GM21367 (cell line): ENCODE measurements around the gene KCNJ6.
"Not testable (repeated sequence)": the region's sequence is repeated elsewhere in the genome, so short reads cannot be mapped to it uniquely, and the experiment has no call there.

Experiments
- ATAC-seq: cut with Tn5 transposase; IDR thresholded peaks from one replicate; pipeline ENCODE4 v1.9.1; 2021; ENCODE audit not compliant: unreplicated experiment

Gene KCNJ6

DNA sequence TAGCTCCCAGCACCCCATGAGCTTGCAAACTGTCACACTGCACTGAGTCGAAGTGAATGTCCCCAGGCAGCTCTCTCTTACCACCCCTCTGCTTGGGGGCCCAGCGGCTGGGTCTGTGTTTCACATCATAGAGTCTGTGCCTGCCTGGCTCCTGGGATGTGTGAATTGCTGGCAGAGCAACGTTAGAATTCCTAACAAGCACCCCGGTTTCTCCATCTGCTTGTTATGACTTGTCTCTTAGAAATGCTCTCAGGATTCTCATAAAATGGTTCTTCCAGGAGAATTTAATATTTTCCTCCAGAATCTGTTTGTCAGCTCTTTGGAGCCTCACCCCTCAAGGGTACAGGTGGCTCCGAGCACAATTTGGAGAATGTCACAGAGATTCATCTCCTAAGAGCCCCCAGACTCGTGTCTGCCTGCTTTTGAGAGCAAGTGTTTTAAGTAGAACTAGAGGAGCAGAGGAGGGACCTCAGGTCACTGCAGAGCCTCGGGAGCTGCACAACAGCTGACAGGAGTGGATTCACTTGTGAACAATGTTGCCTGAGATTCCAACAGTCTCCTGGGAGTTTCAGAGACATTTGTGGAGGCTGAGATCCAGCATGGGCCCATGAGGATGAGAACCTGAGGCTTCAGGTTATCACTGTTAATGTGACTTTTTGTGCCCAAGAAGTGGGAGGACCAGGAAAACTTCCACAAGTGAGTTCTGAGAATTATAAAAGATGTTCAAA lies 131.5 kb downstream of the KCNJ6 start:
- no peak for ATAC-seq

DNA sequence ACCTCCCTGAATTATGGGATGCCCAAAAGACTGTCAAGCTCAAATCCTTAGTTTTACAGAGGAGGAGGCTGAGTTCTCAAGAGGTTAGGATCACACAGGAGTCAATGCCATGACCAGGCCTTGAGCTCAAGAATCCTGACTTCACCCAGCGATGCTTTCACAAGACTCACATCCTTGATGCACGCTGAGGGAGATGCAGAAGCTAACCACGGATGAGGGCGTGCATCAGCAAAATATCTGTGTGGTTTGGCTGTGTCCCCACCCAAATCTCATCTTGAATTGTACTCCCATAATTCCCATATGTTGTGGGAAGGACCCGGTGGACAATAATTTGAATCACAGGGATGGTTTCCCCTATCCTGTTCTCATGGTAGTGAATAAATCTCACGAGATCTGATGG lies 133.2 kb downstream of the KCNJ6 start:
- ATAC-seq = no peak

DNA sequence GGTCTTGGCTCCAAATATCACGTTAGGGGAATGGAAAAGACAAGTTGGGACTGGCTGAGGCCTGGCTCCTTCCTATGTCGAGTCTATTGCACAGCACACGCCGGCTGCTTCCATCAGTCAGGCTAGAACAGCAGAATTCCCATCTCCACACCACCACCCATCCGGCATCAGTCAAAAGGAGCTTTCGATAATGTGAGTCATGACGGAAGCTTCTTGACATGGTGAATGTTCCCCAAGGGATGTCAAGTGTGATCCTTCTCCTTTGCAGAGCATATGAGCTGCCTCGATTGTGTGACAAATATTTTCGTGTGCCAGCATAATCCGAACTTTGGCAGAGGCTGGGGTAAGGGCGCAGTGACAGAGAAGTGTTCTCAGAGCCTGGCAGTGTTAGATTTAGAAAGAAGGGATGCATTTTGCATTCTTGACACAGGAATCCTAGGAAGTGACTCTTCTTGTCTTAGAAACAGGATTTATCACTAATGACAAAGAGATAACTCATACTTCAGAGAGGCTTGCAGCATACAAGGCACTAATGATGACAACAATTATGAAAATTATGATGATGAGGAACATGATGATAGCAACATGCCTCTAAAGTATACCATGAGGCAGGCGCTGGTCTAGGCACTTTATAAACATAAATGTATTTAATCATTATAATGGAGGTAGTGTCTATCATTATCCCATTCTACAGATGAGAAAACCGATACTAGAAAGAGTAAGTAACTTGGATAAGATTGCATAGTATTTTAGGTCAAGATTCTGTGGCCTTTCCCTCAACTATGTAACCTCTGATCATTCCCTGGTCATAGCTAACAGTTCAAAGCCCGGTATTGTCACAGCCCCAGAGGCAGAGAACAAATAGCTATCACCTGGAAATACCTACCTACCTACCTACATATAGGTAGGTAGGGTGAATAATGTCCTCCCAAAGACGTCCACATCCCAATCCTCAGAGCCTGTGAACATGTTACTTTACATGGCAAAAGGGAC lies 135.0 kb downstream of the KCNJ6 start:
- no peak for ATAC-seq

DNA sequence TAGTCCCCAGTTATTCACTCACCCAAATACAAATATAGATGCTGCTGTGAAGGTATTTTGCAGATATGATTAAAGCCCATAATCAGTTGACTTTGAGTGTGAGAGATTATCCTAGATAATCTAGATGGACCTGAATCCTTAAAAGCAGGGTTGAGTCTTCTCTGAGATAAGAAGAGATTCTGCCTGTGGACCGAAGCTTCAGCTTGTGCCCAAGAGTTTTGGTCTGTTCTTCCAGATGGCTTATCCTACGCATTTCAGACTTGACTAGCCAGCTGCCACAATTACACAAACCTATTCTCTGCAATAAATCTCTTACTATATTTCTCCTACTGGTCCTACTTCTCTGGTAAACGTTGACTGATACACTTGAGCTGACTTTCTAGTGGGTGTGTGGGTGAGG lies 145.1 kb downstream of the KCNJ6 start:
- no peak for ATAC-seq

DNA sequence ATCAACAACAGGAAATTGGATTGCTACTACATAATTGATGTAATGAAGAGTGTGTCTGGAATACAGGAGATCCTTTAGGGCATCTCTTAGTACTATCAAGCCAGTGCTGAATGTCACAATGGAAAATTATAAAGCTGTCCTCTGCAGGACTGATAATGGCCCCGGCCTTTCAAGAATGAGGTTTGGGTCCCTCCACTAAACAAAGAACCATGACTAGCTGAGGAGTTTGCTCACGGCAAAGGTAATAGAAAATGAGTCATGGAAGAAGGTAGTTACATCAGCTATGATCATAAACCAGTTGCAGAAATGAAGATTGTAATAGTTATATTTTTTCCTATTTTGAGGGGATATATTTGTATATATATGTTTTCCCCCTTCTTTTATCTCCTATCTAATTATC lies 145.8 kb downstream of the KCNJ6 start:
- ATAC-seq = no peak

DNA sequence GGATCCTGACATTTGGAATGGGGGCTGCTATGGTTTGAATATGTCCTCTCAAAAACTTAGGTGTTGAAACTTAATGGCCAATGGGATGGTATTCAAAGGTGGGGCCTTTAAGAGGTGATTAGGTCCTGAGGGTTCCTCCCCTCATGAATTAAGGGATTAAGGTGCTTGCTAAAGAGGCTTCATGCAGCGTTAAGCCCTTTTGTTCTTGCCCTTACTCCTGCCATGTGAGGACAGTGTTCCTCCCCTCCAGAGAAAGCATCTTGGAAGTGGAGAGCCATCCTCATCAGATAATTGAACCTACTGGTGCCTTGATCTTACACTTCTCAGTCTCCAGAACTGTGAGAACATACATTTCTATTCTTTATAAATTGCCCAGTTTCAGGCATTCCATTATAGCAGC lies 146.6 kb downstream of the KCNJ6 start:
- ATAC-seq = no peak

DNA sequence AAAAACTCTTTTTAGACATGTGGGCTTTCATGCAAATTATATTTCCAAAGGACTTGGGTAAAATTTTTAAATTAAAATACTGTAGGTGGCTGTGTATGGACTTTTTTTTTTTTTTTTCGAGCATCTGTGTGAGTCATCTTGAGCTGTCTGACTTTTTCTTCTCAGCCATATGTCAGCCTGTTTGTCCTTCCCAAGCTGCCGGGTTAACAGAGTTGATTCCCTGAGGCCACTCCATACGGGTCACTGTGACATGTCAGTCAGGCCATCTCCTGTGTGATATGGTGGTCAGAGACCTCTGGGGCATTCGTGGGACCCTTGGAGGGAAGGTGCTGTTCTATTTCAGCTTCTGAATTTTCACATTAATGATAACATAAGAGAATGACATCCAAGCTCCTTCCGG lies 148.3 kb downstream of the KCNJ6 start:
- ATAC-seq = no peak

DNA sequence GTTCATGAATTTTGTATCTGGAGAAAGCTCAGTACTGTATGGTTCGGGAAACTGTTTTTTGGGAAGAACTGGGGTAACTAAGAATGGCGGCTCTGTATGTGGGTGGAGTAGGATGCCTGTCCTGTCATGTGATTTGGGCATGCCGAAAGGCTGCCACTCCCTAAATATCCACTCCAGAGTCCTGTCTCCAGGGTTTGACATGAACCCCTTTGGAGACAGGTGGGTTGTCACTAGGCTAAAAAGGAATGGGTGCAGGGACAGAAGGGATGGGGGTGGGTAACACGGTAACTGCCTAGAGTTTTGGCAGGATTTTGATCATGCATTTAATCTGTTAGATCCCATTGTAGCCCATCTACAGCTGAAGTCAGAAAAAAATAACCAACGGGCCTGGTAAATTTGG lies 150.1 kb downstream of the KCNJ6 start:
- ATAC-seq = no peak

DNA sequence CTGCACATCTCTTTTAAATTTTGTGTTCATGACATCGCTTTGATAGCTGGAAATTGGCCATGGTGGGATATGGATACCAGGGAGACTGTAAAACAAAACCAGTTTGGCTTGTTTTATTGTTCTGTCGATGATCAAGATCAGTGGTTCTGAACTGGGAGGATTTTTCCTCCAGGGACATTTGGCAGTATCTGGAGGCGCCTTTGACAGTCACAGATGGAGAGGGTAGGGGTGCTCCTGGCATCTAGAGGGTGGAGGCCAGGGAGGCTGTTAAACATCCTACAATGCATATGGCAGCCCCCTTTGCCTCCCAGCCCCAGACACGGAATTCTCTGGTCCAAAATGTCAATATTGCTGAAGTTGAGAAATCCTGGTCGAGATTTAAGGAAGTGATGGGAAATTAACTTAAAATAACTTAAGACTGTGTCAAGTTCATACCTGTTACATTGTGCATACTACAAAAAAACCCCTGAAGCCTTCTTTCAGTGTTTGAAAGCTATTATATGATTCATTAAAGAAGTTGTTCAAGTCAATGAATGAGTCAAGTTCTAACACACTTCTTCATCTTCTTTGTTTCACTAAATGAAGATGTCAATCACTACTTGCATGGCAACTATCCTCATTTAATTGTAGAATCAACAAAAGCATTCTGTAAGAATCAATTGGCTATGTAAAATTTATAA lies 150.9 kb downstream of the KCNJ6 start:
- ATAC-seq = no peak

DNA sequence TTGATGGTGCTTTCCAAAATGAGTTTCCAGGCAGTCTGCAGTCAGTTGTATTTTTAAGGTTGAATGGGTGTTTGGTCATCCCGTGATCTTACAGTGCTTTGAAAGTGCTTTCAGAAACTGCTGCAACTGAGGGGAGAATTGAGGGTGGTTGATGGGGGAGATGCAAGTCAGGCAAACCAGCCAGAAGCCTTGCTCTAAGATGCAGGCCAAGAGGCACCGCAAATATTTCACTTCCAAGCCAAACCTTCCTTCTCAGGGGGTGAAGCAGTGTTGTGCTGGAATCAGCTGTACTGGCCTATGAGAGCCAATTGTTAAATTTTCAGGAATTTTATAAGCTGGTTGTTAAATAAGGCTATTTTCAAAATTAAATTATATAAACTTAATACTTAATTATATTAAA lies 151.6 kb downstream of the KCNJ6 start:
- ATAC-seq = no peak

DNA sequence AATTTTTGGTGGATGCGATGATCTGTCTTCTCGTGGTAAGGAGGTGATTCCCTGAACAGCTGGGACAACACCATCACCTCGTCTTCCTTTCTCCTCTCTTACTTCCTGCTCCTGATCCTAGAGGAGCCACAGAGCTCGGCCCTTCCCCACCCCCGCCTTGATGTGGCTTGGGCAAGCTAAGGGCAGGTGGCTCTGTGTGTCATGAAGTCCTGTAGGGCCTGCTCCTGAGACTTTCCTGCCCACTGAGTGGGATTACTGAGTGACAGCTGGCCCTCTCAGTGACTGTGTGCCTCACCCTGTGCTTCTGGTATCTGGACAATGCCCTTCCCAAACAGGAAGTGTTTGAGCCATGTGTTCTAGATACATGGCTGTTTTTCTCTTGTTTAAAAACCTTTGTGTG lies 153.0 kb downstream of the KCNJ6 start:
- no peak for ATAC-seq

DNA sequence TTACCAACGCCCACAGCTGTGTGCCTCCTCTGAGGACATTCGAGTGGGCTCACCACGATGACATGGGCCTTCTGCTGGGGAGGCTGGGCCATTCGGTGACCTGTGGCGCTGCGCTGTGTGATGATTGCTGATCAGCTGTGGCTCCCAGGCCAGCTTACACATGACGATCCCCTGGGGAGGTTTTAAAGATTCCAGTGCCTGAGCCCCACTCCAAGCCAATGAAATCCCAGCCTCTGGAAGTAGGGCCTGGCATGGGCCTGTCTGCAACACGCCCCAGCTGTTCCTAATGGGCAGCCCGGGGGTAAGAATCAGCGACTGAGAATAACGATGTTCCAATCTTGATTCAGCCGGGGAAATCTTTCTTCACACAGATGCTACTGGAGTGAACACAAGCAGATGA lies 153.7 kb downstream of the KCNJ6 start:
- no peak for ATAC-seq

DNA sequence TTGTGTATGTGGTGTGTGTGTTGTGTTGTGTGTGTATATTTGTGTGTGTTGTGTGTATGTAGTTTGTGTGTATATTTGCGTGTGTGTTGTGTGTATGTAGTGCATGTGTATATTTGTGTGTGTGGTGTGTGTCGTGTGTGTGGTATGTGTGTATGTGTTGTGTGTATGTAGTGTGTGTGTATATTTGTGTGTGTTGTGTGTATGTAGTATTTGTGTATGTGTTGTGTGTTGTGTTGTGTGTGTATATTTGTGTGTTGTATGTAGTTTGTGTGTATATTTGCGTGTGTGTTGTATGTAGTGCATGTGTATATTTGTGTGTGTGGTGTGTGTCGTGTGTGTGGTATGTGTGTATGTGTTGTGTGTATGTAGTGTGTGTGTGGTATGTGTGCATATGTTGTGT lies 154.9 kb downstream of the KCNJ6 start:
- not testable (repeated sequence) for ATAC-seq

DNA sequence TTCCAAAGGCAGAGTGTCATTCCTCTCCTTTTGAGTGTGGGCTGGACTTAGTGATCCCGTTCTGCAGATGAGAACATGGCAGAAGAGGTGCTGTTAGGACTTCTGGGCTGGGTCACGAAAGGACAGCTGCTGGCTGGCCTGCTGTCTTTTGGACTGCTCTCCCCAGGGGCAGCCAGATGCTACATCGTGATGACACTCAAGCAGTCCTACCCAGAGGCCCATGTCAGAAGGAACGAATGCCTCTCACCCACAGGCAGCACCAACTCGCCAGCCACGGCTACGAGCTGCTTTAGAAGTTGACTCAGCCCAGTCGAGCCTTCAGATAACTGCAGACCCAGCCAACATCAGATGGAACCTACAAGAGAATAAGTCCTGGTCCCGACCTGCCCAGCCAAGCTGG lies 156.5 kb downstream of the KCNJ6 start:
- ATAC-seq = no peak

DNA sequence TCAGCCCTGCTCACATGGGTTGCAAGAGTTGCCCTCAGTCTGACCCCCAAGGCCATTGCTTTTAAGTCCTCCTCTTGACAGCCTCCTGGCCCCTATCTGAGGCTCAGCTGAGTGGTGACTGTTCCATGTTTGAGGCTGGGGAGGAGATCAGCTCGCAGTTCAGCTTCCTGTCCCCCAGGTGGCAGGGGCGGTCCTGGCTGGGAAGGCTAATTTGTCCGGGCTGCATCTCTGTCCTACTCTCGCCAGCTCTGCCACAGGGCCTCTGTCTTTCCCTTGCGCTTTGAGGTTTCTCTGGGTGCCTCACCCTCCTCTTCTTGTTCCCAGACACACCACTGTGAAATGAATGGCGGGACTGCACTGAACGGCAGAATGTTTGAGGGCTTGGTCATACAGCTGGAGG lies 157.3 kb downstream of the KCNJ6 start:
- ATAC-seq = no peak

DNA sequence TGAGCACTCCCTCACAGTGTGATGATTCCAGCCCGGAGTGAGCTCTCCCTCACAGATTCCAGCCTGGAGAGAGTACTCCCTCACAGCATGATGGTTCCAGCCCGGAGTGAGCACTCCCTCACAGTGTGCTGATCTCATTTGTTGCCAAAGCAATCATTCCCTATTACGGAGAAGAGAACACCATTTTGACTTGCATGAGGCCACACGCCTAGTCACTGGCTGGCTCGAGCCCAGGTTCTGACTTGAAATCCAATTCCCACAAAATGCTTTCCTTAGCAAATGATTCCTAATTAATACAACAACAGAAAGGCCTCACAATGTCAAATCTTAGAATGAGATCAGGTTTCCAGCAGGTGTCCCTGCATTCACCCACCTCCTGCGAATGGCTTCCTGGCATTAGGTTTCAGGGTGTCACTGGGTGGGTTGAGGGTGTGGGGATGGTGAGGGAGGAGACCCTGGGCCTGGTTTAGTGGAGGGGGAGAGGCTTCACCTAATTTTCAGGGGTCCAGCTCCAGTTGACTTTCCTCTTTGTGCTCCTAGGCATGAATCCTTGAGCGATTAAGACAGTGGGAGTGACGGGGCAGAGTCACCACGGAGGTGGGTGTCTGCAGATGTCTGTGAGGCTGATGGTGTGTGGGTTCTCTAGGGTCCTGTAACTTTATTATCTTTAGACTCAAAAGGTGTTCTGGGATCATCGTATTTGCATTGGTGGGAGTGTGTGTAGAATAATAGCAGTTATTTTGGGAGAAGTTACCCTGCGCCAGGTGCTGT lies 158.5 kb downstream of the KCNJ6 start:
- ATAC-seq = no peak

DNA sequence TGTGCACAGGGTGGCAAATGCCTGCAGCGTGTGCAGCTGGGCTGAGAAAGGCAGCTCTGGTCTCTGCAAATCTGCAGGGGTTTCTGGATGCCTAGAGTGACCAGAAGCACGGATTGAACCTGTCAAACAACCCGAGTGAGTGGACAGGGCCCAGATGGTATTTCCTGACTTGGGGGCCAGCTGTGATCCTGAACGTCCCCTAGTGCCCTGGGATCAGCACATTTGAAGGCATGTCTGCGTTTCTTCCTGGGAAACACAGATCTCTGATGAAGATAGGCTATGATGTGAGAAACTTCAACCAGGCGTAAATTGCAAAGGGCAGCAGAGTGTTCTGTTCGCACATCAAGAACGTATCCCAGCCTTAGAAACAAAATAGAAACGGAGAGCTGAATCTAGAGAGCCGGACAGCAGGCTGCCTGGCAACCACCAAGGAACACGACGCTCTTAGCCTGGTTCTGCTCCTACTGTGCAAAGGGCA lies 163.1 kb downstream of the KCNJ6 start:
- no peak for ATAC-seq

DNA sequence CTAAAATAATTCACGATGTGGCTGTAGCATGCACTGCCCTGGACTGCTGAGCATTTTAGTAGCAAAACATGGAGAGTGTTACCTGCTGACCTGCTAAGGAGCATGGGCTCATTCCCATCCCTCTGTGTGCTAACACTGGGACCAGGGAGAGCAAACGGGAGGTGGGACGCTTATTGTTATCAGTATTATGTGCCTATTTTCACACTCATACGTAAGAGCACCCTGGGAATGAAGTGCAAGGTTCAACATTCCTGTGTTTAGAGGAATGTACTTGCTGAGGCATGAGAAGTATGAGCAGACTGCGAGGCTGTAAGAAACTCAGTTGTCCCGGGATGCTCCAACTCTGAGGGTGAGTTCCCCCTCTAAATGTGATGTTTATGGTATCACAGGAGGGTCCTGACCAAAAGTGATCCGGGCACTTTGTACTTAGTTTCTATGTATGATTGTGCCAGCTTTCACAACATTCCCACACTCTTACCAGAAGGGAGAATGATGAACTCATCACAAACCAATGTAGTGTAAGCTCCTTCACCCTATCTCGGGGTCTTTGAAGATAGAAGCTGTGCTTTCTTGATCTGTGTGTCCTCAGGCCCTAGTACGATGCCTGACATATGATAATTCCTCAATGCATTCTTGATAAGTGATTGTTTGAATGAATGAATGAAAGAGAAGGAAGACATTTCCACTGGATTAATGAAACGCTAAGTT lies 164.8 kb downstream of the KCNJ6 start:
- no peak for ATAC-seq

DNA sequence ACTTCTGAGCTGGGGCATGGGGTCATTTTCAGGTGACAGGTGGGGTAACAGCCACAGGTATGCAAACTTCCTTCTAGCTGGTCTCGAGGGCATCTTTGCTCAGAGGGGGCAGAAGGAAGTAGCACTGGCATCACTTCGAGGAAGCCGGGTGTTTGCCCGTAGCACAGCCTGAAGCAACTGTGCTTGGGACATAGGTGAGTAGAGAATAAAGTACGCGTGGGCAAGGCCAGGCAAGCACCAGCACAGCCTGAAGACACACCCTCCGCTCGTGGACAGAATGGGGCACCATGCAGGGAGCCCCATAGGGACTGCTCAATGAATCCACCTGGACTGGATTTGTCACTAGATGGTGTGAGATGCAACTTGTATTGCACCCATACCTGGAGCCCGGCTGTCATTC lies 167.1 kb downstream of the KCNJ6 start:
- no peak for ATAC-seq

DNA sequence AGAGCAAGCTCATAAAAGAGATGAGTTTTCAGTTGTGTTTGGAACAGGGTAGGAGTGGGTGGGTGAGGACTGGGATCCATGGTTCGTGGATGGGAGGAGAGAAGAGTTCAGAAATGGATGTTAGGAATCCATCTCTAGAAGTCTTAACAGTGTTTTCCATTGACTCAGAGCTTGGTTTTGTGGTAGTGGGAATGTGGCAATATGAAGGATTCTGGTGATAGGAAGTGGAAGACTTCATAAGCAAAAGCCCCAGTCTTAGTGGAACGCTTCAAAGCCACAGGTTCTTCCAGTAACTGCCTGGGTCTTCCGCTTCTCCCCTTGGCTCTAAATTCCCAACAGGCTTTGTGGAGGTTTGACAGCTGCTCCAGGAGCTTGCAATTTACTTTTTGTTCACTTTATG lies 167.9 kb downstream of the KCNJ6 start:
- no peak for ATAC-seq
